ENCODE measurements around the gene ASMT.
"Not testable (repeated sequence)": the region's sequence is repeated elsewhere in the genome, so short reads cannot be mapped to it uniquely, and the experiment has no call there.

Gene ASMT

DNA sequence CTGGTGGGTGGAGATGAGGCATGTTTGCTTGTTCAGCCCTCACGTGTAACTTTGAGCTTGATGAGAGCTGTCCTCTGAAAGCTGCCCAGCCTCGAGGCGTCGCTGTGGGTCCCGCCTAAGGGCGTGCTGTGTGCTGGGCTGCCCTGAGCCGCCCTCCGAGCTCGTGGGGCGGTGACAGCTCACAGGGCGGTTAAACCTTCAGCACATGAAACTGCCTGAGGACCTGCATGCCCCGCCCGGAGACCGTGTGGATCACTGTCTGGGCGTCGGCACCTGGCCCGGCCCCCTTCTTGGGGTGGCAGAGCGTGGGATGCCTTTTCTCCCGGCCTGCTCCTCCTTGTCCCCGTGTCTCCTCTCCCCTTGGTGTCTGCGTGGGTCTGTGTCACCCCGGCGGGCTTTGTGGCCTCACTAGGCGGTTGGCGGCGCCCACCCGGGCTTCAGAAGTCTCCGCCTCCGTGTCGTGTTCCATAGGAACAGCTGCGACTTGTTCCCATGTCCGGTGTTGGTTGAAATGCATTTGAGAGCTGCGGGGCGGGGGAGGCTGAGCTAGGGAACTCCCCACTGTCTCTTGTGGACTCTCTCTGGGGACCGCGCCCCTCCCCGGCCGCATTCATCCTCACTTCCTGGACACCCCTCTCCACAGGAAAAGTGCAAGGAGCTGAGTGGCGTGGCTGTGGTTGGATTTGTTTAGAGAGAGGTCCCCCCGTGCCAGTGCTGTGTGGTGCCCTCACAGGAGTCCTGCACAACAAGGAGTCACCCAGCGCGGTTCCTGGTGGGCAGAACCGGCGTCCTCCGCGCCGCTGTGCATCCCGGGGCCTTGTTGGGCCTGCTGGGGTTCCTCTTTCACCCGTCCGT lies 16.6 kb upstream of the ASMT start:
- no peak for DNase-seq (ENCODE audit: low spot score)

DNA sequence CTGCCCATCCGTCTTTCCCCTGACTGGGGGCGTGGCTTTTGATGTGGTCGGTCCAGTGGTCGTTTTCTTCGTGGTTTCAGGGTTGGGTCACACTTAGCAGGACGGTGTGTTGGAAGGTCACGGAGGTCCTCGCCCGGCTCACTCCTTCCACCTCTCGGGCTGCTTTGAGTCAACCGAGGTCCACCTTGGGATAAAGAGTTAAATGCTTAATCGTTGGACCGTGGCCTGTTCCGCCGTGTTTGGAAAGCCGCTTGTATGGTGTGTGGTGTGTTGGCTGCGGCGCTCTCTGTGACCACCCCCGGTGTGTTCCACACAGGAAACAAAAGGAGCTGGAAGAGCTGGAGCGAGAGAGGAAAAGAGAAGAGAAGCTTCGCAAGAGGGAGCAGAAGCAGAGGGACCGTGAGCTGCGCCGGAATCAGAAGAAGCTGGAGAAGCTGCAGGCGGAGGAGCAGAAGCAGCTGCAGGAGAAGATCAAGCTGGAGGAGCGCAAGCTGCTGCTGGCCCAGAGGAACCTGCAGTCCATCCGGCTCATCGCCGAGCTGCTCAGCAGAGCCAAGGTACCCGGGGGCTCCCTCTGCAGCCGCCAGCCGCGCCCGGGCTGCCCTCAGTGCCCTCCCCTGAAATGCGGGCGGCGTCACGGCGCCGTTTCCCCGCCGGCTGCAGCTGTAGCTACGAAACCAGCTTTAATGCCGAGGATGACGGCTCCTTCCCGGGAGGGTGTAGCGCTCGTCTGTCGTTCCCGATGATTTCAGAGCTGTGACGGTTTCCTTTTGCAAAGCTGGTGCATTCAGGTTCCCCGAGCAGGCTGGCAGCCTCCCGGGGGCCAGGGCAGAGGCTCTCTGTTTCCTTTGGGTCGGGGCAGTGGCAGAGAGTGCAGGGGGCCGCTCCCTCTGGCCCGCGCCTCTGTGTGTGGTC lies 15.7 kb upstream of the ASMT start:
- DNase-seq (ENCODE audit: low spot score) = no peak

GRCh38 chrX:1599791-1600405 lies 15.0 kb upstream of the ASMT start:
- no peak for DNase-seq (ENCODE audit: low spot score)

DNA sequence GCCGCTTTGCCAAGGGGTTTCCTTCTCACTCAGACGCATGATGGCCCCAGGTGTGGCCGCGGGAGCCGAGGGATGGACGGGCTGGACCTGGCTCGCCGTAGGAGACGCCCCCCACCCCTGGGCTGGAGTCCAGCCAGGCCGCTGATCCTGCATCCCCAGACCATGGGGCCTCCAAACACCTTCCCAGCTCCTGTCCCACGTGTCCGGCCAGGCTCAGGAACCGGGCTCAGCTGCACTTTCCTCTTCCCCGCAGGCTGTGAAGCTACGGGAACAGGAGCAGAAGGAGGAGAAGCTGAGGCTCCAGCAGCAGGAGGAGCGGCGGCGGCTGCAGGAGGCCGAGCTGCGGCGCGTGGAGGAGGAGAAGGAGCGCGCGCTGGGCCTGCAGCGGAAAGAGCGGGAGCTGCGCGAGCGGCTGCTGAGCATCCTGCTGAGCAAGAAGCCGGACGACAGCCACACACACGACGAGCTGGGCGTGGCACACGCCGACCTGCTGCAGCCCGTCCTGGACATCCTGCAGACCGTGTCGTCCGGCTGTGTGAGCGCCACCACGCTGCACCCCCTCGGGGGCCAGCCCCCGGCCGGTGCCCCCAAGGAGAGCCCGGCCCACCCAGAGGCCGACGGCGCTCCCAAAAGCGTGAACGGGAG lies 14.3 kb upstream of the ASMT start:
- DNase-seq (ENCODE audit: low spot score) = no peak

- DNase-seq (ENCODE audit: low spot score) = no peak
Measured at GRCh38 chrX:1601051-1601767, 13.7 kb upstream of the ASMT start.

- DNase-seq (ENCODE audit: low spot score) = no peak
Measured at GRCh38 chrX:1601768-1602085, 13.1 kb upstream of the ASMT start.

- DNase-seq (ENCODE audit: low spot score) = no peak
Measured at GRCh38 chrX:1602299-1602698, 12.6 kb upstream of the ASMT start.

- no peak for DNase-seq (ENCODE audit: low spot score)
Measured at GRCh38 chrX:1606496-1606895, 8.4 kb upstream of the ASMT start.

DNA sequence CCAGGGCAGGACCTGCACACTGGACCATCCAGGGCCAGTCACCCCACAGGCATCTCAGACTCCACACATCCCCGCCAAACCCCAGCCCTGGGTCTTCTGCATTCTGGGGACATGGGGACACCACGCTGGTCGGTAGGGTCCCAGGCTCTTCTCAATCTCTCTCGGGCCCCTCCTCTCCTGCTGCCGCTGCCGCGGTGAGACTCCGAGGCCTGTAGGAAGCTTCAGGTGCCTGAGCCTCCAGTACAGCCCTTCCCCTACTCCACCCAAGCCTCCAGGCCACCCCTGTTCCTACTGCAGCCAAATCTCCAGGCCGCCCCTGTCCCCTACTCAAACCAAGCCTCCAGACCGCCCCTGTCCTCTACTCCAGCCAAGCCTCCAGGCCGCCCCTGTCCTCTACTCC lies 5.5 kb upstream of the ASMT start:
- DNase-seq (ENCODE audit: low spot score) = no peak

GRCh38 chrX:1609762-1610161 lies 5.1 kb upstream of the ASMT start:
- no peak for DNase-seq (ENCODE audit: low spot score)

DNA sequence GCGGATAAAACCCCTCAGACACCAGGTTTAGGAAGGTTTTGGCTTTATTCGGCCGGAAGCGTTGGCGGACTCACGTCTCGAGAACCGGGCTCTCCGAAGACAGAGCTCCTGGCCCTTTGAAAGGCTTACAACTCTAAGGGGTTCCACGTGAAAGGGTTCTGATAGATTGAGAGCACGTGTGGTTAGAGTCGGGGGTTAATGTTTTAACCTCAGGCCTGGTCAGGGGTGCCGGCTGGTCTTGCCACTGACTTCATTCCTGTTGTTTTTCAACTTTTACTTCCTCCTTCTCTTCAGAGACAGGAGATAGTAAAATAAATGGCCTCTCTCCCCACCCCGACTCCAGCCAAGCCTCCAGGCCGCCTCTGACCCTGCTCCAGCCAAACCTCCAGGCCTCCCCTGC lies 4.7 kb upstream of the ASMT start:
- no peak for DNase-seq (ENCODE audit: low spot score)

GRCh38 chrX:1610736-1611135 lies 4.1 kb upstream of the ASMT start:
- no peak for DNase-seq (ENCODE audit: low spot score)

DNA sequence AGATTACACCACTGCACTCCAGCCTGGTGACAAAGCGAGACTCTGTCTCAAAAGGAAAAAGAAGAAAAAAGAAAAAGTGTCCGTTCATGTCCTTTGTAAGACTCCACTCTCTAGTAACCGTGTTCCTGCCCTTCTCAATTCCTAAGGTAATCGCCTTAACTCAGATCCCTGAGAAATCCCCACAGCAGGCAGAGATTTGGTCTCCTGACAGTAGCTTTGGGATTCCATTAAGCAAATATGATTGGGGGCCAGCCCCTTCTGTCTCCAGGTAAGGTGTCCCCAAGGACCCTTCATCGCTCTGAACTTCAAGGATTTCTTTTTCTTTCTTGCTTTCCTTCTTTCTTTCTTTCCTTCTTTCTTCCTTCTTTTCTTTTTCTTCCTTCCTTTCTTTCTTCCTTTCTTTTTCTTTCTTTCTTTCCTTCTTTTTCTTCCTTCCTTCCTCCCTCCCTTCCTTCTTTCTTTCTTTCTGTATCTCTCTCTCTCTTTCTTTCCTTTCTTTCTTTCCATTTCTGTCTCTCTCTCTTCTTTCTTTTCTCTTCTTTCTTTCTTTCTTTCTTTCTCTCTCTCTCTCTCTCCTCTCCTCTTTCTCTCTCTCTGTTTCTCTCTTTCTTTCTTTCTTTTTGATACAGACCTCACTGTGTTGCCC lies 2.1 kb upstream of the ASMT start:
- DNase-seq (ENCODE audit: low spot score) = no peak

DNA sequence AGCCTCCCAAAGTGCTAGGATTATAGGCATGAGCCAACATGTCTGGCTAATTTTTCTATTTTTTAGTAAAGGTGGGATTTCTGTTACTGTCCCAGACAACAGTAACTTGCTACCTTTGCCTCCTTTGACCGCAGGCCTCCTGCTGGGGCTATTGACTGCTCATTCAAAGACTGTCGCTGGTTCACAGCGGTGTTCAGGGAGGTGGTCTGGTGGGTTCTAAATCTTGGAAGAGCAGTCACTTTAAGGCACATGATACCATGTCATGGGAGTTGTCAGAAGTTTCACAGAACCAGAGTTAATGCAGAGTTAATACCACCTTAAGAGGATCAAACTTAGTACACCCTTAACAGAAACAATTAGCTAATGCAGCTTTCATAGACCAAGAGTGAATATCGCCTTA lies 3.8 kb downstream of the ASMT start:
- DNase-seq (ENCODE audit: low spot score) = no peak

- DNase-seq (ENCODE audit: low spot score) = no peak
Measured at GRCh38 chrX:1623691-1624090, 8.8 kb downstream of the ASMT start.

GRCh38 chrX:1624158-1624860 lies 9.4 kb downstream of the ASMT start:
- not testable (repeated sequence) for DNase-seq (ENCODE audit: low spot score)

GRCh38 chrX:1624861-1625215 lies 10.0 kb downstream of the ASMT start:
- DNase-seq (ENCODE audit: low spot score) = not testable (repeated sequence)

- no peak for DNase-seq (ENCODE audit: low spot score)
Measured at GRCh38 chrX:1629244-1629643, 14.4 kb downstream of the ASMT start.

DNA sequence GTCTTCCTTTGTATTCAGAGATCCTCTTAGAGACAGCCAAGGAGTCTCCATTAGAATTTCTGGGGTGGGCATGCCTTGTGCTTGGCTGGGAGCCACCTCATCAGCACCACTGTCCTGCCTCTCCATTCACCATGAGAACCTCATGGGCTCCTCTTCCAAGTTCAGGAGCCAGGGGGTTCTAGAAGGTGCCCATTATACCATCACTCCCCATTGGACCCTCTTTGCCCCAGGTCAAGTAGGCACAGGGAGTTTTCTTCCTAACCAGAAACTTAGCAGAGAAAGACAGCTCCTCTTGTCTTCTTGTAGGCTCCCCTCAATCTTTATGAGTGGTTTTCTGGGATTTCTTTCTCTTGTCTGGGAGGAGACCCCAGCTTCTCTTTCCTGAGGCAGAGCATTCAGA lies 31.1 kb downstream of the ASMT start:
- no peak for DNase-seq (ENCODE audit: low spot score)

- DNase-seq (ENCODE audit: low spot score) = peak; percentile 65
Measured at GRCh38 chrX:1649621-1650020, 34.8 kb downstream of the ASMT start.

Measured in iPS-NIHi11 (cell line).